ENCODE measurements around the gene STPG4. TPM values are rescaled to one million over a fixed set of nuclear protein-coding genes. Genes with fewer than 3 reads are reported as not detected.

STPG4 gene
- total and polyA plus RNA-seq, 8 donors: 0.17 to 1.0 (median 0.33) TPM

GRCh38 chr2:47147021-47147420 lies 8.1 kb downstream of the STPG4 start:
- H3K9me3 ChIP-seq: no peaks in the 10 kb centered on the region
- H3K4me3 ChIP-seq: no peak overlapping the region
- no peak for DNase-seq
- H3K27me3 ChIP-seq: no peaks in the 10 kb centered on the region
- no peak for ATAC-seq
- intact Hi-C loops (cut with DNase I): no loop called here
- peaks cover 0 to 78% of the 10 kb centered on the region in 2 donors for H3K36me3 ChIP-seq
- H3K4me1 ChIP-seq: no peaks in the 10 kb centered on the region
- no peak for TF ChIP-seq CTCF (IDR thresholded peaks at IDR 0.05)
- H3K27ac ChIP-seq: no peak overlapping the region

- Histone ChIP-seq H3K27me3 (no peaks in the 10 kb centered on the region), H3K9me3 (no peaks in the 10 kb centered on the region), H3K36me3 (peaks cover 0 to 78% of the 10 kb centered on the region in 2 donors), H3K4me1 (no peaks in the 10 kb centered on the region), H3K4me3 (no peak overlapping the region), H3K27ac (no peak overlapping the region)
- no peak for DNase-seq
- ATAC-seq: no peak
- no peak for TF ChIP-seq CTCF (IDR thresholded peaks at IDR 0.05)
- intact Hi-C loops (cut with DNase I): no loop called here
These were observed 9.6 kb downstream of the STPG4 start for GRCh38 chr2:47145466-47145865.

DNA sequence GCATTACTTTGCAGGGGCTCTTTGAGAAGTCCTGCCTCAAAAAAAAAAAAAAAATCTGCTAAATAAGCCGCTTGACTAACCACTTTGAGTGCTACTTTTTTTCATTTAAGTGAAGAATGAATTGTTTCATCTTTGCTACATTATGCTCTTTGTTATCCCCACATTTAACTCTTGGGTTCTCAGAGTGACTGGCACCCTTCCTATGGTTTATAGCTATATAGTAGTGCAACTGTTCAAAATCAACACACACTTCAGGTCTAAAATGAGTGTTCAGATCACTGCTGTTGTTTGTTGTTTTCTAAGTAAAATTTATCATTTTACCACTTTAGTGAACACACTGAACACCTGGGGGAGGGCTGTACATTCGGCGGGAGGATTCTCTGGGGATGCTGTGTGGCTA lies 13.6 kb downstream of the STPG4 start:
- intact Hi-C loops (cut with DNase I): no loop called here
- no peaks in the 10 kb centered on the region for H3K9me3 ChIP-seq
- DNase-seq (no peak), ATAC-seq (no peak)
- H3K4me1 ChIP-seq: no peaks in the 10 kb centered on the region
- TF ChIP-seq CTCF (IDR thresholded peaks at IDR 0.05): no peak
- H3K36me3 ChIP-seq: peaks cover 0 to 43% of the 10 kb centered on the region in 2 donors
- H3K27me3 ChIP-seq: no peaks in the 10 kb centered on the region
- H3K27ac ChIP-seq: no peak overlapping the region
- no peak overlapping the region for H3K4me3 ChIP-seq

- DNase-seq: no peak
- TF ChIP-seq CTCF (IDR thresholded peaks at IDR 0.05): no peak
- H3K4me1 ChIP-seq: no peaks in the 10 kb centered on the region
- H3K27me3 ChIP-seq: no peaks in the 10 kb centered on the region
- H3K27ac ChIP-seq: no peak overlapping the region
- H3K9me3 ChIP-seq: peaks cover 0 to 6% of the 10 kb centered on the region in 2 donors
- H3K4me3 ChIP-seq: no peak overlapping the region
- intact Hi-C loops (cut with DNase I): no loop called here
- no peaks in the 10 kb centered on the region for H3K36me3 ChIP-seq
- ATAC-seq: no peak
These were observed 20.6 kb downstream of the STPG4 start for GRCh38 chr2:47134386-47135090.

DNA sequence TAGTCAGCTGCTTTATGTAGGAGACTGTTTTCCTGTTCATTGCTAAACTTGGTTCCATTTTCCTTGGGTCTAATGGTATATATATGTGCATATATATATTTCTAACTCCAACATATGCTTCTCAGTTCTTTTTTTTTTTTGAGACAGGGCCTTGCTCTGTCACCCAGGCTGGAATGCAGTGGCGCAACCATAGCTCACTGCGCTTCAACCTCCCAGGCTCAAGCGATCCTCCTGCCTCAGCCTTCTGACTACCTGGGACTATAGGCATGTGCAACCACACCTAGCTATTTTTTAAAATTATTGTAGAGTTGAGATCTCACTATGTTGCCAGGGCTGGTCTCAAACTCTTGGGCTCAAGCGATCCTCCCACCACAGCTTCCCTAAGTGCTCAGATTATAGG lies 22.1 kb downstream of the STPG4 start:
- Histone ChIP-seq H3K9me3 (peaks cover 0 to 6% of the 10 kb centered on the region in 2 donors), H3K36me3 (no peaks in the 10 kb centered on the region), H3K27ac (no peak overlapping the region), H3K27me3 (no peaks in the 10 kb centered on the region), H3K4me1 (no peaks in the 10 kb centered on the region), H3K4me3 (no peak overlapping the region)
- DNase-seq (no peak), ATAC-seq (no peak)
- no peak for TF ChIP-seq CTCF (IDR thresholded peaks at IDR 0.05)
- intact Hi-C loops (cut with DNase I): no loop called here

Measured in left lung (tissue), 10 donors.